HuH-7 (cell line): Measurements from ENCODE around the gene ANAPC13.

Experiments used
- DNase-seq: peaks from one replicate; pipeline ENCODE4 v3.0.0; 2011; ENCODE audit warnings: low spot score

Gene ANAPC13

GRCh38 chr3:134449277-134449676 is 36.5 kb downstream of the ANAPC13 start:
- DNase-seq: peak; percentile 57

GRCh38 chr3:134448664-134449063 is 37.1 kb downstream of the ANAPC13 start:
- DNase-seq: no peak

GRCh38 chr3:134447351-134447750 is 38.4 kb downstream of the ANAPC13 start:
- no peak for DNase-seq

DNA sequence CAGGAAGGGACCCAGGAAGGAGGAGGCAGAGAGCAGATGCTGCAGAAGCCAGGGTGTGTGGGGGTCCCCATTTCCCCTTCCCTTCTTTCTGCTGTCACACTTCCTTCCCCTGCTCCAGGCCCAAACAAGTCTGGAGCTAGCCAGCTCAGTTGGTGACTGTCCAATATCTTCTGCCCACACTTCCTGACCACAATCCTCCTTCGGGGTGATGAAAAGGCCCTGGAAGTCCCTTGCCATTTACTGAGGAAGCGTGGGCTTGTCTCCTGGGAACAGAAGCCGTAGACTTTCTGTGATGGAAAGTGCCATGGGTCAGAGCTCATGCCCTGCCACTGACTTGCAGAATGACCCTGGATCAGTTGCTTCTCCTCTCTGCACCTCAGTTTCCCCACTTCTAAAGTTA is 39.0 kb downstream of the ANAPC13 start:
- no peak for DNase-seq

DNA sequence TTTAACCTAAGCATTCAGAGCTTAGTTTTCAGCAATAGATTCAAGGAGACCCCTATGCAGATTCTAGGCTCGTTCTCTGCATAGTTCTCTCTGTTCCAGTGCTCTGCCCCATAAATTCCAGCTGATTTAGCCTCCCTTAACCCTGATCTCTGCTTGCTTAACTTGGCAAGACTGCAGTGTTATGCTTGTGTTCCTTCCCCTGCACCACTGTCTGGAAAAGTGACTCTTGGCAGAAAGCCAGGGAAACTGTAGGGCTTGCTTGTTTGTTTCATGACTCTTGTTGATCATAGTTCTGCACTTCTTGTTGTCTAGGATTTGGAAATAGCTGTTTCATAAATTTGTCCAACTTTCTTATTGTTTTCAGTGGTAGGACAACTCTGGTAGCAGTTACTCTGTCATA is 40.1 kb downstream of the ANAPC13 start:
- DNase-seq: no peak

- DNase-seq: no peak
These were observed 40.7 kb downstream of the ANAPC13 start for GRCh38 chr3:134445095-134445494.

- no peak for DNase-seq
These were observed 44.0 kb downstream of the ANAPC13 start for GRCh38 chr3:134441821-134442220.

GRCh38 chr3:134441321-134441720 is 44.5 kb downstream of the ANAPC13 start:
- no peak for DNase-seq

- no peak for DNase-seq
These were observed 48.5 kb downstream of the ANAPC13 start for GRCh38 chr3:134437211-134437752.

DNA sequence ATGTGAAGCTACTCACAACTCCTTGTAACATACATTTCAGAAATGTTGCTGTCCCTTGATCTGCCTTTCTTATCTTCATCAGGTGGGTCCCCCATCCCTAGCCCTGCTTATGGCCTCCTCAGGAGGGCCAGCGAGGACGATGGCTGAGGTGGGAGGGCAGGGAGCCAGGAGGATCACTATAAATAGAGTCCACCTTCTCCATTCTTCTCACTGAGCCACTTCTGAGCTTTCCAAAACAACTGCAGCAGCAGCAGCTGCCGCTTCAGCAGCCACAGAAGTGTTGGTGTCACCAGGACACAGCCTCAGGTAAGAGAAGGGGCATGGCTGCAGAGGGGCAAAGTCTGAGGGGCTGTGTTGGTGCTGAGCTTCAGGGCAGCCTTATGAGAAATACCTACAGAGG is 53.5 kb downstream of the ANAPC13 start:
- no peak for DNase-seq

GRCh38 chr3:134430950-134431445 is 54.8 kb downstream of the ANAPC13 start:
- DNase-seq: no peak

DNA sequence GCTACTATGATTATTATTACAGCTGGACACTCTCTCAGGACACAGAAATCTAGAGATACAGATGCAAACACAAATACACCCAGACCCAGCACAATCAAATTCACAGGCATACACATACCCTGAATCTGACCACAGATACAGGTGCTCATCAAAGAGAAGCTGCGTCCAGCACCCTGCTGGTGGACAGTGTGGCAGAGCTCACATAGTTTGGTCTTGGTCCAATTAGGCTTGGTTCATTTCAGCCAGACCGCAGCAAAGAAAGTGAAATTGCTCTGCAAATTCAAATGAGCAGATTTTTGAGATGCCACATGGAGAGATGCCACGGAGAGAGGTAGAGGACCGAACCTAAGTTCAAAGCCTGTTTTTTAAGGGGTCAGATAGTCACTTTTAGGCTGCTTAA is 55.6 kb downstream of the ANAPC13 start:
- no peak for DNase-seq

DNA sequence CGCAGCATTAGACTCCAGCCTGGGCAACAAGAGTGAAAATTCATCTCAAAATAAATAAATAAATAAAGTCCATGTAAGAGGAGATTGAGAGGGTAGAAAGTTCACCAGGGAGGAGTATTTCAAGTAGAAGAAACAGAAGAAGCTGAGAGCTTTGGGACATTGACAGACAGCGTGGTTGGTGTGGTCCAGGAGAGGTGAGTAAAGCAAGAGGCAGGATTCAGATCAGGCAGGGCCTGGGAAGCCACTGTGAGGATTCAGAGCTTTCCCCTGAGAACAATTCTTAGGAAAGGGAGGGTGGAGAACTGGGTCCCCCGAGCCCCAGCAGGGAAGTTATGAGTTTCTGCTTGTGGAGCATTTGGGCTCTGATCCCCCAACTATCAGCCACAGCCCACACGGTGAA is 57.4 kb downstream of the ANAPC13 start:
- DNase-seq: no peak
